Measurements from ENCODE around the gene EVC.

The EVC gene

DNA sequence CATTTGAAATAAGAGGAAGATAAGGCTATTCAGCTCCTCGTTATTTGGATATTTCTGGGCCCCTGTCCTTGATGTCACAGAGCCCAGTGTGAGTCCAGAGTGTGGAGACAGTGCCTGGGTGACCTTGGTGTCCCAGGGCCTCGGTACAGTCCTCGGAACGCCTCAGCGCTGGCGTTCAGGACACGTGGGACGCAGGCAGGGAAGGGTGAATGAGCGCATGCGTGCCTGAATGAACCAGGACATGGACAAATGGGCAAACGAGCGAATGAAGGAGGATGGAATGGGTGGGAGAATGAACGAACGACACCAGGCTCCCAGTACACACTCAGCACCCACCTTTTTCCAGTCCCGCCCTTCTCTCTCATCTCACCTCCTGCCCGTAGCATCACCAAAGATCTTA lies 44.2 kb downstream of the EVC start:
- no peak for DNase-seq (ENCODE audit: low read depth in 3 of 3)

DNA sequence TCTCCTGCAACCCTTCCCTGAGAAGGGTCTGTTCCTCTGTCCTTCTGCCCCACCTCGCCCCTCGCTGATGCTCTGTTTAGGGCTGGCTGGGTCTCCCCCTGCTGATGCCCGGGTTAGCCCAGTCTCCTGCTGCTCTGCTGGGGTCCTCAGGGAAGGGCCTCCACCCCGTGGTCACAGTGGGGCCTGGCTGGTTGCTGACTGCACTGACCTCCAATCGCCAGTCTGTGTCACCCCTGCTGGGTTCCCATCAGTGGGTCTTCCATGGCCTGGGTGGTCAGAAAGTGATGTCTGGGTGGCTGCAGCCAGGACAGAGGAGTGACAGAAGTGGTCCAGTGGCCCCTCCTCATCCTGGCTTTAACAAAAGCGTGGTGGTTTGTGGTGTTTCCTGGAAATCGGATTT lies 44.7 kb downstream of the EVC start:
- DNase-seq (ENCODE audit: low read depth in 3 of 3), result no peak

DNA sequence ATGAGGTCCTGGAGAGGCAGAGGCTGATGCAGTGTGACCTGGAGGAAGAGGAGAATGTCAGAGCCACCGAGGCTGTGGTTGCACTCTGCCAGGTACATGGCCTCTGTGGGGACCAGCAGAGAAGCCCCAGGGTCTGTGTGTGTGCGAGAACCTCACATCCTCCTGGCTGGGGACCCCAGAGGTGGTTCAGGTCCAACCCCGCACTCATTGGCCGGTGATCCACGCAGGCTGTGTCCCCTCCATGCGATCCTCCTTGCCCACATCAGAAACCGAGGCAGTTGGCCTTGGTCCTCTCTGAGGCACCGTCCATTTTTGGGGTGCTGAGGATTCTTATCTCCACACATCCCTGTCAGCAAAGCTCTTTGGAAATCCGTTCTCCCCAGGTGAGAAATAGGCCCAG lies 45.3 kb downstream of the EVC start:
- DNase-seq (ENCODE audit: low read depth in 3 of 3), result no peak

DNA sequence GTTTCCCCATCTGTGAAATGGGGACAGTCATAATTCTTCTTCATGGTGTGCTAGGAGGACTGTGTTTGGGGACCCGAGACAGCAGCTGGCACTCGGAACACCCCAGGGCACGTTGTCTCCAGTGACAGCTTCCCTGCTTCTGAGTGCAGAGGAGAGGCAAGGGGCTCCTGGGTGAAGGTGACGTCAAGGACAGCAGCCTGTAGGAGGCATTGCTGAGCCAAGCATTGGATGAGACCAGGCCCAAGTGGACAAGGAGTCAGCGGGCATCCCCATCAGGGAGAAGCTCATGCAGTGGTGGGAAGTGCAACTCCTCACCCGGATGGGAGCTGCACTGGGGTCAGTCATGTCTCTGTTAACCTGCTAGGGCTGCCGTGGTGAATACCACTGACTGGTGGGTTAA lies 46.1 kb downstream of the EVC start:
- DNase-seq (ENCODE audit: low read depth in 3 of 3), result no peak

DNA sequence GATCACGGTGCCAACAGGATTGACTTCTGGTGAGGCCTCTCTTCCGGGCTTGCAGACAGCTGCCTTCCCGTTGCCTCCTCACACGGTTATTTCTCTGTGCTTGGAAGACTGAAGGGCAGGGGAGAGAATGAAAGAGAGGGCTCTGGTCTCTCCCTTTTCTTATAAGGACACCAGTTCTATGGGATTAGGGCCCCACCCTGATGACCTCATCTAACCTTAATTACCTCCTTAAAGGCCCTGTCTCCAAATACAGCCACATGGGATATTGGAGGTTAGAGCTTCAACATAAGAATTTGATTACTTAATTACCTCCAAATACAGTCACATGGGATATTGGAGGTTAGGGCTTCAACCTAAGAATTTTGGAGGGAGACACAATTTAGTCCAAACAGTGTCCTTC lies 46.5 kb downstream of the EVC start:
- no peak for DNase-seq (ENCODE audit: low read depth in 3 of 3)

DNA sequence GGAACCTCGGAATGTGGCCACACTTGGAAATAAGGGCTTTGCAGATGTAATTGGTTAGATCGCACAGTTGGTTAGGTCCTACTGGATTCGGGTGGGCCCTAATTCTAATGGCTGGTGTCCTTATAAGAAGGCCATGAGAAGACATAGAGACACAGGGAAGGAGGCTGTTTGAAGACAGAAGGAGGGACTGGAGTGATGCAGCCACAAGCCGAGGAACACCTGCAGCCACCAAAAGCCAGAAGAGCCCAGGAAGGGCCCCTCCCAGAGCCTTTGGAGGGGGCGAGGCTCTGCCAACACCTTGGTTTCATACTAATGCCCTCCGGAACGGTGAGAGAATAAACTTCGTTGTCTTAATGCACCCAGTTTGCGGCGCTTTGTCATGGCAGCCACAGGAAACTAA lies 47.0 kb downstream of the EVC start:
- no peak for DNase-seq (ENCODE audit: low read depth in 3 of 3)

DNA sequence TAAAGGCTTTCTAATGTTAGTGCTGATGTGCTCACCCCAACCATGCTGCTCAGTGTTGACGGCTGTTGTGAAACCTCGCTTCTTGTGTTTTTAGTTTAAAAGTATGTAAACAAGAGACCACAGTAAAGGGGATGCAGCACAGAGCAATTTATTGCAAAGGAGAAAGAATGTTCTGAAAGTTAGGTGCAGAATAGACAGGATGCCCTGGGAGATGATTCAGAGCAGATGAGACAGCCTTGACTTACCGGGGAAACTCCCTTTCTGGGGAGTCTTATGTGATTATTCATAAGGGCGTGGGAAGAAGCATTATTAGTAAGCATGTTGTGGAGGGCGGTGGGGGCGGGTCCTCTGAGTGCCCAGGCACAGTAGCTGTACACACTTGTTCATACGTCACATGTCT lies 47.7 kb downstream of the EVC start:
- DNase-seq (ENCODE audit: low read depth in 3 of 3), result peak; percentile 21 to 41 (median 35)

DNA sequence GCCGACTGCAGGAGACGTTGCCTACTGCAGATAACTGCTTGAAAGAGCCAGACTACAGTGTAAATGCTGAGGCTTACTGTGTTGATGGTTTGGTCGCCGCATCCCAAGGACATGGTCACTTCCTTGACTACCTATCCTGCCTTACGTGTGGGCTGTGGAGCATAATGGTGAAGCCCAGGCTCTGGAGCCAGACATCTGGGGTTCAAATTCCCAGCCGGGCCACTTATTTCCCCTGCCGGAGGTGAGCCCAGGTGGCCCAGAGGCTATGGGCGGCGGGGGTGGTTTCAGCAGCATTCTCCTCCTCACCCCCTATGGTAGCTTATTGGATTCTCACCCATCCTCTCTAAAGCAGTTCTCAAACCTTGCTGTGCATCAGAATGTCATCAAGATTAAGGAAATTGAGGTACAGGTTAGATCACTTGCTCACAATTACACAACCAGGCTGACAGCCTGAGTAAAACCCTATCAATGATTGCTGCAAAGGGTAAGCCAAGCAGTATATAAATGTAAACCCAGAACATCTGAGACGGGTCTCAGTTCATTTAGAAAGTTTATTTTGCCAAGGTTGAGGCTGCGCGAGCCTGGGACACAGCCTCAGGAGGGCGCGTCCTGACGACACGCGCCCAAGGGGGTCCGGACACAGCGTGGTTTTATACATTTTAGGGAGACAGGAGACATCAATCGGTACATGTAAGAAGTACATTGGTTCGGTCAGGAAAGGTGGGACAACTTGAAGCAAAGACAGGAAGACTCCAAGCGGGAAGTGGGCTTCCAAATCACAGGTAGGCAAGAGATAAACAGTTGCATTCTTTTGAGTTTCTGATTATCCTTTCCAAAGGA lies 48.5 kb downstream of the EVC start:
- no peak for DNase-seq (ENCODE audit: low read depth in 3 of 3)

DNA sequence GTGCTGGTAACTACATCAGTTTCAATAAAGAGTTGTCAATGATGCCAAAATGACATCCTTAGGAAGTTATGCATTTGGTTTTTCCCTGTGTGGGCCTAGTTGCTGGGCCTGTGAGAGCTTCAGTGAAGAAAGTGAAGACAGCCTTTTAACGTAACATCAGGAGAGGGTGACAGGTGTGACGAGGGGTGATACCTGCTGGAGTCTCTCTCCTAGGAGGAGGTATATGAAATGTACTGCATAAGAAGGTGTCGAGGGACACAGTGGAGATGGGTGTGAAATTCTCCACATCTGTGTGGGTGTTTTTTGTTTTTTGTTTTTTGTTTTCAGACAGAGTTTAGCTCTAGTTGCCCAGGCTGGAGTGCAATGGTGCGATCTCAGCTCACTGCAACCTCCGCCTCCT lies 49.2 kb downstream of the EVC start:
- DNase-seq (ENCODE audit: low read depth in 3 of 3), result no peak

DNA sequence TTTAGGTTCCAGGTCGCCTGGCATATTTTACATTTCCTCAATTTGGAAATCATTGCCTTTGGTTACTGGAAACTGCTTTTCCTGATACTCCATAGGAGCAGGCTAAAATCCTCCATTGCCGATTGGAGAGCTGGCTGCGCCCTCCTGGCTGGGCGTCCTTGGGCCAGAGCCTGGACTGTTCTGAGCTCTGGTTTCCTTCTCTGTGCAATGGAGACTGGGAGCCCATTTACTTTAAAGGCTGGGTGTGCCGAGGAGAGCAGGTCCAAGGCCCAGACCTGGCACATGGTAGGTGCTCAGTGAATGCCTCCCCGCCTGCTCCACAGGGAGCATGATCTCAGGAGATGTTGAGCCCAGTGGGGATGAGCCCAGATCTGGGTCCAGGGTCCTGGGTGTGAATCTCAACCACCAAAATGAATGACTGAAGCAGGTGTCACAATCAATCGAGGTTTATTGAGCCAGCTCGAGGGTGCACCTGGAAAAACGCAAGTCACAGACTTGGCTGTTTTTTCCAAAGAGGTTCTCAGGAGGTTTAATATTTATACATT lies 50.0 kb downstream of the EVC start:
- DNase-seq (ENCODE audit: low read depth in 3 of 3), result no peak

DNA sequence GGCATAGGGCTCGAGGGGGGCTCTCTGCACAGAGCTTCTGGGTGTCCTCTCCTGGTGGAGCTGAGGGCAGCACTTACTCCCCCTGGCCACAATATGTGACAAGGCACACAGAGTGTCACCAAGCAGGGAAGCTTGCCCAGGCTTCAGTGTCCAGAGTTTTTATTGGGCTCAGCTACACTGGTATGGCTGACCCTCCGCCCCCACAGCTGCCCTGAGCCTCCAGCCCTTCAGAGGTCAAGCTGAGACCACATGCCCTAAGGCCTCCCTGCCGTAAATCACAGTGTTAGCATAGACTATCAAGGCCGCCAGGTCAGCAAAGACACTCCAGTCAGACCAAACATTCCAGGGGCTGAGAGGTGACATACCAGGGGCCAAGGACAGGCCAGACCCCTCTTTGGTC lies 59.0 kb downstream of the EVC start:
- no peak for DNase-seq (ENCODE audit: low read depth in 3 of 3)

DNA sequence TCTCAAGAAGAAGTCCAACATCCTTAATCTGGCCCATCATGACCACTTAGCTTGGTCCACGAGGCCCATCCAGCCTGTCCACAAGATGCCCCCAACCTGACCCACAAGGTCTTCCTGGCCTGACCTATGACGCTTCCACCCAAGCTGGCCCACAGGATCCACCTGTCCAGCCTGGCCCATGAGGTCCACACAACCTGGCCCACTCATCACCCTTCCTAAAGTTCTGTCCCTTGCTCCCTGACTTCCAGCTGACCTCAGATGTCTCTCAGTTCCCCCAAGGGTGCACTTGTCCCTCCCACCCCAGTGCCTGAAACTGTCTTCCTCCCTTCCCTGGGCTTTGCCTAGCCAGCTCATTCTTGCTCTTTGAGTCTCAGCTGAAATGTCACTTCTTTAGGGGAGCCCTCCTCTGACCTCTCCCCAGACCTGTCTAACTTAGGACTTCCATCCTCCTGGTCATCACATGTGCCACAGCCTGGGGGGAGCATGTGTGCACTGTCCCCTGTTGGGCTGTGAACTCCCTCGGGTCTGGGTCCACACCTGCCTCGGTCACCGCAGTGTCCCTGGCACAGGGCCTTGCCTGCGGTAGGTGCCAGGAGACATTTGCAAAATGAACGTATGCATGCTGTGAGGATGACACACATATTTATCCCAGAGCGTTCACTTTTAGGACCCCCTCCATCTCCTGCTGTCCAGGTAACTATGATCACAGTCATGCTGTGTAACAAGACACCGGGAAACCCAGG lies 61.7 kb downstream of the EVC start:
- DNase-seq (ENCODE audit: low read depth in 3 of 3), result no peak

DNA sequence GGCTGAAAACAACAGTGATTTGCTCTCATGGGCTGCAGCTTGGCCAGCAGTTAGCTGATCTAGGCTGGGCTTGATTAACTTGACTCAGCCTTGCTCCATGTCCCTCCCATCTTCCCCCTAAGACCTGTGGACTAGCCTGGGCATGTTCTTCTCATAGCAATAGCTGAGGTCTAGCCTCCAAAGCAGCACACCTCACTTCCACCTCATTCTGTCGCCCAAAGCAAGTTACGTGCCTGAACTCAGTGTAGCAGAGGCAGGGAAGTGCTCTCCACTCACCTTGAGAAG lies 62.2 kb downstream of the EVC start:
- DNase-seq (ENCODE audit: low read depth in 3 of 3), result no peak

DNA sequence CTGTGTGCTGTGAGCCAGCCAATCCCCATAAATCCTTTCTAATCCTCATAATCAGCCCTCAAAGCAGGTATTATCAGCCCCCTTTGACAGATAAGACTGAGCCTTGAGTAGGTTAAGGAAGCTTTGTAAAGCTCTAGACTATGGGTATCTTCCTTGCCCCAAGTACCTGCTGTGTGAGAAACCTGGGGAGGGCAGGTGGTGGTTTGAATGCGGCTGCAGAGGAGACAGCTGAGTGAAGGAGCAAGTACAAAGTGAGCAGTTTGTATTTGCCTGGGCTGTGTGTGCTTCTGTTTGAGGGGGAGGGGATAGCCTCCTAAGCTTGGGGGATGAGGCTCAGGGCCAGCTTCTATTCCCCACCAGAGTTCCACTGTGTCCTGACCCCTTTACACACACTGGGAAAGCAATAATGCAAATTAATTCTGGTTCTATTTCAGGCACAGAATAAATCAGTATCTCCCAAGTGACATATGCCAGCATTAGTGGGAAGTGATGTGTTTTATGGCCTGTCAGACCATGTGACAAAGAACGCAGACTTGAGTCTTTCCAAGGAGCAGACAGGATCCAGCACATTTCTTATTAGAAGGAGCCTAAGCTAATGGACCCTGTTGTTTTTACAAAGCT lies 63.5 kb downstream of the EVC start:
- no peak for DNase-seq (ENCODE audit: low read depth in 3 of 3)

DNA sequence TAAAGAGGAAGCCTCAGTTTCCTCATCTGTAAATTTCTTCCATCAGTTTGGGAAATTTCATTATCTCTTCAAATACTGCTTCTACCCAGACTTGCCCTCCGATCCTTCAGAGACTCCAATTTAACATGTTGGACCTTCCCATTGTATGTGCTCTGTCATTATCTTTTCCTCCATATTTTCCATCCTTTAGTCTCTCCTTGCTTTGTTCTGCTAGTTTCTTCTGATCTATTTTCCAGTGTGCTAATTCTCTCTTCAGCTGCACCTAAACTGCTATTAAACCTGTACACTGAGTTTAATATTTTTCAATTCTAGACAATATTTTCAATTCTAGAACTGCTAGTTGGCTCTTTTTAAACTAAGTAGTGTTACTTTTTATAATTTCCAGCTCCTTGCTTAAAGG lies 65.5 kb downstream of the EVC start:
- DNase-seq (ENCODE audit: low read depth in 3 of 3), result no peak

DNA sequence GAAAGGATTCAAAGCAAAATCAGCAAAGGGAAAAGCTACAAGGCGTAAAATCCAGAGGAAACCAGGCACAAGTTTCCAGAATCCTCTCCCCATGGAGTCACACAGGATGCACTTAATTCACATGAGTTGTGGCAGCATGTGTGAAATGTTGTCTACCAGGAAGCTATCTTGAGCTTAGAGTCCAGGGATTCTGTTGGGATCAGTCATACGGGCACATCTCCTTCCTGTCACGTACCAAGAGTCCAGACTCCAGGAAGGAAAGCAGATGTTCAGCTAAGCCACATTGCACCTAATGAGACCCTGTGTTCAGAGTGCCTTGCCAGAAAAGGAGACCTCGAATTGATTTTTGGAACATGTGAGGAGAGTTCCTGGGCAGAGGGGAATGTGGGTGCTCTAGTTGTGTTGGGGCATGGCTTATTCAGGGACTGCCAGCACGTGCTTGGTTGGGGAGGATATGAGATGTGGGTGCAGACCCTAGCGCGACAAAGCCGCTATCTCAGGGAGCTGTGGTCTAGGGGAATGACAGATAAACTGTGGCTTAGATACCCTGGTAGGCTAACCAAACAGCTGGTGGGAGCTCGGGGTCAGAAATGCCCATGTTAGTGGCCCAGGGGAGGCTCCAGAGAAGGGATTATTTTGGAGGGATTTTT lies 70.0 kb downstream of the EVC start:
- no peak for DNase-seq (ENCODE audit: low read depth in 3 of 3)

DNA sequence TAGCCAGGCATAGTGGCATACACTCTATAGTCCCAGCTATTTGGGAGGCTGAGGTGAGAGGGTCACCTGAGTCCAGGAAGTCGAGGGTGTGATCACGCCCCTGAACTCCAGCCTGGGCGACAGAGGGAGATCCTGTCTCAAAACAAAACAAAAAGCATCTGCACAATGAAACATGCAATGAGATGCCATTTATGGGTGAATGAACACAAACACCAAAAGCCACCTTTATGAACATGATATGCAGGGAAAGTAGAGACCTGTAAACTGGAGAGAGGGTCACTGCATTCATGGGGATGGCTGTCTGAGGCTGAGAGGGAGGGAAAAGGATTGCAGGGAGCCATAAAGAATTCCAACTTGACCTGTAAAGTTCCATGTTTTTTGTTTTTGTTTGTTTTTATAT lies 70.7 kb downstream of the EVC start:
- no peak for DNase-seq (ENCODE audit: low read depth in 3 of 3)

DNA sequence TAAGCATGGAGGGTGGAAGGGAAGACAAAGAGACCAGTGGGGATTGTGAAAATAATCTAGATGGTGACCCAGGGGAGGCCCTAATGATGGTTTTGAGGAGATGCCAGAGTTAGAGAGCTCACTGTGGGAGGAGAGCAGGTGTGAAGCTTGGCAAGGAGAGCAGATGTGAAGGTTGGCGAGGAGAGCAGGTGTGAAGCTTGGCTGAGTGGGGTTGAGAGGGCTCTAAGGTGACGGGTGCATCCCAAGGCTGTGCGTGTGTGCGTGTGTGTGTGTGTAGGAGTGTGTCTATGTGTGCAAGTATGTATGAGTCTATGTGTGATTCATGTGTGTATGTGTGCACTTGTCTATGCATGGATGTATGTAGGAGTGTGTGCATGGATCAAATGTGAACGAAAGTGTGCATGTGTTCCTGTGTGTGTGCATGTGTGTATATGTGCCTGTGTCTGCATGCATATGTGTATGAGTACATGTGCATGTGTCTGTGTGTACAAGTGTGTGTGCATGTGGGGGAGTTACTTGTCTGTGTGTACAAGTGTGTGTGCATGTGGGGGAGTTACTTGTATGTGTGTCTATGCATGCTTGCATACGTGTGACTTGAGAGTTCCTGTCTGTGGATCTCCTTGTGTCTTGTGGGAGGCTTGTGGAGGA lies 72.0 kb downstream of the EVC start:
- no peak for DNase-seq (ENCODE audit: low read depth in 3 of 3)

DNA sequence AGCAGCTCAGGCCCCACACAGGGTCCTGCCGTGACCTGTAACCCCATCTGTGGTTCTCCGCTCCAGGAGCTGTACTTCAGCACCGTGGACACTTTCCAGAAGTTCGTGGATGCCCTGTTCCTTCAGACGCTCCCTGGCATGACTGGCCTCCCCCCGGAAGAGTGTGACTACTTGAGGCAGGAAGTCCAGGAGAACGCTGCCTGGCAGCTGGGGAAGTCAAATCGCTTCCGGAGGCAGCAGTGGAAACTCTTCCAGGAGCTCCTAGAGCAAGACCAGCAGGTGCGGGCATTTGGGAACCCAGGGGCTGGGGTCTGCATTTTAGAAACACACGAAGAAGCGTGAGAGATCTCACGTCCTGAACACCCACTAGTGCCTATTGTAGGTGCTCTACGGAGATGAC lies 72.5 kb downstream of the EVC start:
- no peak for DNase-seq (ENCODE audit: low read depth in 3 of 3)

DNA sequence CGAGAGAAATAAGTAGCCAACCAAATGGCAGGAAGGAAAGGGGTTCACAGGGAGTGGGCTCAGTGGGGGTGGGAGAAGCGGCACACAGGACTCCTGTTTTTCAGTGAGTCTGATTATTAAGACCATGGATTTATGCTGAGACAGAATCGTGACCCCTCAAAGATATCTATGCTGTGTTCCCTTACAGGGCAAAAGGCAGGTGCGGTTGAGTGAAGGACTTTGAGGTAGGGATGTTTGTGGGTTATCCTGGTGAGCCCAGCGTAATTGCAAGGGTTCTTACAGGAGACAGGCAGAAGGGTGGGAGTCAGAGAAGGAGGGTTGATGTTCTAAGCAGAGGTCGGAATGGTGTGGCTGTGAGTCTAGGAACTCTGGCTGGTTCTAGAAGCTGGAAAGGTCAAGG lies 73.0 kb downstream of the EVC start:
- no peak for DNase-seq (ENCODE audit: low read depth in 3 of 3)

DNA sequence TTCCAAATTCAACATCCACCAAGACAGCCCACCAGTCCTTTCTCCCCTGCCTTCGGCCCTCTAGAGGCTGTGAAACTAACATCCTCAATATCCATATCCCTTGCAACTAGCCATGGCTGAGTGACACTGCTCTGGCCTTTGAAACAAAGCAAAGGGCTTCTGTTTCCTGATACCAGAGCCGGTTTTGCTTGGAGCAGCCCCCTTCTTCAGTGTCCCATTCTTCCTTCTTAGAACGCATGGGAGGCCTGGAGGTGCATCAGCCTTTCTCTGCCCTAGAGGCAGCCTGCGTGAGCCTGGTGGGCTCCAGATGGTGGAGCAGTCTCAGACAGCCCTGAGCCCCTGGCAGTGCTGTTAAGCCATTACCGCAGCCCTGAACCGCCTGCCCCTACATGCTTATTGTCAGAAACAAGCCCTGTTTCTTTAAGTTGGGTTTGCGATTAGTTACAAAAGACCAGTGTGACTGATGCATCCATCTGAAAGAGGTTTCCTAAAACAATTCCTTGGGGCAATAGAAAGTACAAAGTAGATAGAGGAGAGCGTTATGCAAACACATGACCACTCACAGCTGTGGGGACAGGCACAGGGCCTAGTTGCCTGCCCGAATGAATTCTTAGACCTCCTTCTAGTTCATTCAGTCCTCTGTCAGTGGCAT lies 74.1 kb downstream of the EVC start:
- no peak for DNase-seq (ENCODE audit: low read depth in 3 of 3)
